Measurements from ENCODE around the gene STON2.
"Not testable (repeated sequence)": the region's sequence is repeated elsewhere in the genome, so short reads cannot be mapped to it uniquely, and the experiment has no call there.

STON2 gene

GRCh38 chr14:81268016-81268416 is 132.1 kb downstream of the STON2 start:
- no peak for DNase-seq (ENCODE audit: low read depth)

- no peak for DNase-seq (ENCODE audit: low read depth)
Measured at GRCh38 chr14:81265636-81266169, 134.4 kb downstream of the STON2 start.

DNA sequence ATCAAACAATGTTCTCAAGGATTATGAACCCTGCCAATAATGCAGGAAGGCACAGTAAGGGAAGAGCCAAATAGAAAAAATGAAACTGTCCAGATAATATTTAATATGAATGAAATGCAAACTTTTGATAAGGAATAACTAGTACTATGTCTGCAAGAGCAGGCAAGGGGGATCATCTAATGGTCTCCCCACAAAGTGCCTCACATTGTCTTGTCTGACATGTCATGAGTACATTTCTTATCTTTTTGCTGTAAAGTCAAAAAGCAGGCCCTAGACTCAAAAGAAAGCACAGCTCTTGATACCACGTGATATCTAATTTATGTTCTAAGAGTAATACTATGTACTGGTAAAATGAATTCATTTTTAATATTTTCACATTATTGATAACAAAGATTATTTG is 135.5 kb downstream of the STON2 start:
- no peak for DNase-seq (ENCODE audit: low read depth)

DNA sequence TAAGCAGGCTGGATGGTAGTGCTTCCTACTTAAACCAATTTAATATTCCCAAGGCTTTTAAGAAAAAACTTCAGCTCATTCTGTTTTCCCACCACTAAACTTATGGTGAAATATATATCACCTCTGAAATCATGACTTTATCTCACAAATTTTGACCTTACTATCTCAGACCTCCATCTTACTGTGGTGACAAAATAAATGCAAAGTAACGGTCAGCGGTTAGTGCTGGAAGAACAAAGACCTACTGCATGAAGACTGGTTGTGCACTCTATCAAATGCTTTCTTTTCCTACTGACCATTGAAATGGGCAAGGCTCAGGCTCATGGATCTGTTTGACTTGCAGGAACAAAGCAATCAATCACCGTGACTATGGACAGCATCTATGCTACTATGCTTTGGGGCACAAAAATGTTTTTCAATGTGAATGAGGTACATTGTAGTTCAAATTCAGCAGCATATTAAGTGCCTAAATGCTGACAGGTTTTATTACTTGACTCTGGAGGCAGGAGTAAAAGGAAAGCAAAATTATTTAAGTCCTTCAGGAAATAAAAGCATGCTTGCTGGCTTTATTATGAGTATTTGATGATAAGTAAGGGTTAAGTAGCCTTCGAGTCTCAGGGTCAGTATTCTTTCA is 136.2 kb downstream of the STON2 start:
- DNase-seq (ENCODE audit: low read depth) = no peak

DNA sequence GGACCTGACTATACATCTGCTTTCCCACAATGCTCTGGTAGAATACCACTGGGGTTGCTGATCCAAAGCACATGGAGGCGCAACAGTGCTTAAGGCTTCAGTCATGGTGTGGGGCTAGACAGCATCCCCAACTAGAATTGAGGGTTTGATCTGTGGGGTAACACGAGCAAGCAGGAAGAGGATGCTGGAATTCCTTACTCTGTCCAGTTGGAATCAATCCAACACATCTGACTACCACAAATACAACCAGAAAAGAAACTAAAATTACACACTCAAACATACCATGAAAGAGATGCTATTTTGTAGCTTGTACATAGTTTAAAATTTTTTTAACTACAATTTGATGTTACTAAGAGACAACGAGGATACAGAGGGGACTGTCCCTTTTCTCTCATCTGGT is 138.9 kb downstream of the STON2 start:
- DNase-seq (ENCODE audit: low read depth) = no peak

DNA sequence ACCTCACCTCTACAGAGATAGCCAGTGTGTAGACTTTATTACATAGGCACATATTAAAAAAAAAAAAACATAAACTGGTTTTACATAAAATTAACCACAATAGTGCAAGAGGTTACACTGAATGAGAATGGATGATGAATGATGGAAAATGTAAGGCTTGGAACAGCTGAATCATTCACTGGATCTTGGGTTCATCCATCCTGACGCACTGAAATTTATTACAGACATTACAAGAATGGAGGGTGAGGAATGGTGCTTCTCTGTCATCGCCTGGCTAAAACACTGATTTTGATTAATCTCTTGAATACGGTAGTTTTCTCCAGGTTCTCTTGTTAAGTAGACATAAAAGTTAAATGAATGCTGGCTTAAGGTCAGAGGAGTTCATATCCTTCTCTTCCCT is 139.4 kb downstream of the STON2 start:
- no peak for DNase-seq (ENCODE audit: low read depth)

GRCh38 chr14:81256289-81256960 is 143.7 kb downstream of the STON2 start:
- DNase-seq (ENCODE audit: low read depth) = no peak

DNA sequence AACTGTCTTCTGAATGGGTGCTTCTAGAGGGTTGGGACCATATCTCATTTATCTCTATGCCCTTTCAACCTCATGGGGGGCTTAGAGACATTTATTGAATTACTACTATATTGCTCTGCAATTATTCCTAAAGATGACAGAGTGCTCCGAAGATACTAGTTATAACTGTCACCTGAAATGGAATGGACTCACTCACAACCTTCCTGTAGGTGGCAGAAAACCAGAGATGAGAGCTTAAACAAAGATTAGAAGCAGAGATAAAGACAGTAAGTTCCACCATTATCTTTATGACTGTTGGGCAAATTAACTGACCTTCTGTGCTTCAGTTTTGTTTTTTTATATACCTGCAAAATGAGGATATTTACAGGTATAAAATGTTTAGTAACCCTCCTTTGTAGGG is 147.8 kb downstream of the STON2 start:
- DNase-seq (ENCODE audit: low read depth) = no peak

DNA sequence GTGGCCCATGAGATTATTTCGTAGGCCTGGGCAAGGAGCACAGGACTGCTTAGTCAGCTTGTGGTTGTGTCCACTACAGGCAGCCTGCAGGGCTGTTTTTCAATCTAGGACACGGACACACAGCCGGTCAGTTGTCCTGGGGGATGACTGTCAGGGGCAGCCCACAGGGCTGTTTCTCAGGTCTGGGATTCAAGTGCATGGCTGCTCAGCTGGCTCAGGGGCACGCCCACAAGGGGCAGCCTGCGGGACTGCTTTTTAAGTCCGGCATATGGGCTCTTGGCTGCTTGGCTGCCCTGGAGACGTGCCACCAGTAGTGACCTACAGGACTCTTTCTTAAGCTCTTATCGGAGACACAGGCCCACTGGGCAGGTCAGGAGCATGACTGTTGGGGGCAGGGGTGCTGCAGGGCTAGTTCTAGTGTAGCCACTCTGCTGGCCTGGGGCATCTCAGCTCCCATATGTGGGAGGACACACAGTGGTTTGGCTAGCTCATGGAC is 152.8 kb downstream of the STON2 start:
- no peak for DNase-seq (ENCODE audit: low read depth)

DNA sequence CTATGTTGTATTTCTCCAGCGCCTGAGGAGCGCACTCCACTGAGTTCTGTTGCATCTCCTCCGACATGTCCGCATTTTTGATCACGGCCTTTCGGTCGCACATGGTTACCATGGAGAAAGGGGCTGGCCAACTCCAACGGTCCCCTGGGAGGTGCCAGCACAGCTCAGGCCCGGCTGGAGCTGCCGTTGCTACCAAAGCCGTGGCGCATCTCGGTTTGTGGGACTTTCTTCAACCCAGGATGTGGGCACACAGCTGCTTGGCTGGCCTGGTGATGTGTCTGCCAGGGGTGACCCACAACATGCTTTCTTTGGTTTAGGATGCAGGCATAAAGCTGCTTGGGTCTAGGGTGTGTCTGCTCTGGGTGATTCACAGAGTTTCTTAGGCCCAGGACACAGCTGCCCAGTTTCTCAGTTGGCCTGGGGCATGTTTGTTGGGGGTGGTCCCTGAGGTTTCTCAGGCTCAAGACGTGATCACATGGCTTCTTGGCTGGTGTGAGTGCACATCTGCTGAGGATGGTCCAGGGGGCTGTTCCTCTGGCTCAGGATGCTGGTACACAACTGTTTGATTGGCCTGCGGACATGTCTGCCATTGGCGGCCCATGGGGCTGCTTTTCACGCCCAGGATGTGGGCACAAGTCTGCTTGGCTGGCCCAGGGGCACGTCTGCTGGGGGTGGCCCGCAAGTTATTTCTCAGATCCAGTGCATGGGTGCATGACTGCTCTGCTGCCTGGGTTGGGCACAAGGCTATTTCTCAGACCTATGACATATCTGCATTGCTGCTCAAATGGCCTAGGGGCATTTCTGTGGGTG is 153.5 kb downstream of the STON2 start:
- no peak for DNase-seq (ENCODE audit: low read depth)

DNA sequence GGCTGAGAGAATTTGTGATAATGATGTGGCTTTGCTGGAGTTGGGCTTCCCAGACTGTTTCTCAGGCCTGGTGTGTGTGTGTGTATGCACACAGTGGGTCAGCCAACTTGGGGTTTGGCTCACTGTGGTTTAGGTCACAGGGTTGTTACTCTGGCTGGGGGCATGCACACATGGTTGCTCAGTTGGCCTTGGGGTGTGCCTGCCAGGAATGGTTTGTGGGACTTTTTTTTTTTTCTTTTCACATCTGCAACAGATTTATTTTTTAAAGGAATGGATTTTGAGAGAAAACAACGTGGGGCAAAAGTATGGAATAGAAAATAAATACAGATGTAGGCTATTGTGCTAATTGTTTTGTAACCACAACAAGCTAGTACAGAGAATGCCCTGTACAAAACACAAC is 154.4 kb downstream of the STON2 start:
- no peak for DNase-seq (ENCODE audit: low read depth)

- DNase-seq (ENCODE audit: low read depth) = not testable (repeated sequence)
Measured at GRCh38 chr14:81244431-81244830, 155.7 kb downstream of the STON2 start.

GRCh38 chr14:81243499-81243898 is 156.6 kb downstream of the STON2 start:
- DNase-seq (ENCODE audit: low read depth) = no peak

- not testable (repeated sequence) for DNase-seq (ENCODE audit: low read depth)
Measured at GRCh38 chr14:81236849-81237248, 163.3 kb downstream of the STON2 start.

DNA sequence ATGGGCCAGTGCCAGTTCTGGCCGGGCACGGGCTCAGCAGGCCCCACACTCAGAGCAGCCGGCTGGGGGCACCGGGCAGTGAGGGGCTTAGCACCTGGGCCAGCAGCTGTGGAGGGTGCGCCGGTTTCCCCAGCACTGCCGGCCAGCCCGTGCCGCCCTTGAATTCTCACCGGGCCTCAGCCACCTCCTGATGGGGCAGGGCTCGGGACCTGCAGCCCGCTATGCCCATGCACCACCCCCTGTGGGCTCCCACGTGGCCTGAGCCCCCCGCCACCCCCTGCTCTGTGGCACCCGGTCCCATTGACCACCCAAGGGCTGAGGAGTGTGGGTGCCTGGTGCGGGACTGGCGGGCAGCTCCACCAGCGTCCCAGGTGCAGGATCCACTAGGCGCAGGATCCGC is 164.0 kb downstream of the STON2 start:
- DNase-seq (ENCODE audit: low read depth) = no peak

DNA sequence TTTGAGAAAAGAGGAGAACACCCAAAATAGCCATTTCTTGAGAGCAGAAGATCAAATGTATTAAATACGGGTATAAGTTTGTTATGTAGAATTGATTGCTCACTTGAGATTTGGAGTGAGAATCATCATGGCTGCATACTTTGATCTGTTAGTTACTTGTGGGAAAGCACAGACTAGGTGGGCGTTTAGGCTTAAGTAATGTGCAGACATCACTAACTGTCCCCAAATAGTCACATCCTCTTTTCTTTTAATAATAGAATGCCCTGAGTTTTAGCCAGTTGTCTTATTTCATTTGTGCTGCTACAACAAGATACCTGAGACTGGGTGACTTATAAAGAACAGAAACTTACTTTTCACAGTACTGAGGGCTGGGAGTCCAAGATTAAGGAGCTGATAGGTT is 165.0 kb downstream of the STON2 start:
- no peak for DNase-seq (ENCODE audit: low read depth)

DNA sequence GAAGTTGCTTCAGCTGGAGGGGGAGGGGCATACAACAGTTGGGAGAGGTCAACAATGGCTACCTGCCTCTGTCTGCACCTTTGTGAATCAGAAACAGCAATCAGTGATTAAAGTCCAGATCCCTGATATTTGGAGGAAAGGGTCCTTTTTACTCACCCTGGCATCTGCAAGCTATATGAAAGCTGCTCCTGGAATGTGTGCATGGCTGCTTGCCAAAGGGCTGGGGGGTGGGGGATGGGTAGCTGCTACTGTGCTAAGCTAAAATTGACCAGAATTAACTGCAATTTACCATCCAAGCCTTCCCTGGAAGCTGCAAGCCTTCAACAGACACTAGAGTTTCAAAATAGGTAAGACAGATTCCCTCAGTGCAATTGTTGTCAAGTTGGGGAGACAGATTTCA is 165.8 kb downstream of the STON2 start:
- DNase-seq (ENCODE audit: low read depth) = no peak

GRCh38 chr14:81233615-81234014 is 166.5 kb downstream of the STON2 start:
- no peak for DNase-seq (ENCODE audit: low read depth)

GRCh38 chr14:81231540-81231939 is 168.6 kb downstream of the STON2 start:
- DNase-seq (ENCODE audit: low read depth) = no peak

GRCh38 chr14:81224222-81224621 is 175.9 kb downstream of the STON2 start:
- no peak for DNase-seq (ENCODE audit: low read depth)

DNA sequence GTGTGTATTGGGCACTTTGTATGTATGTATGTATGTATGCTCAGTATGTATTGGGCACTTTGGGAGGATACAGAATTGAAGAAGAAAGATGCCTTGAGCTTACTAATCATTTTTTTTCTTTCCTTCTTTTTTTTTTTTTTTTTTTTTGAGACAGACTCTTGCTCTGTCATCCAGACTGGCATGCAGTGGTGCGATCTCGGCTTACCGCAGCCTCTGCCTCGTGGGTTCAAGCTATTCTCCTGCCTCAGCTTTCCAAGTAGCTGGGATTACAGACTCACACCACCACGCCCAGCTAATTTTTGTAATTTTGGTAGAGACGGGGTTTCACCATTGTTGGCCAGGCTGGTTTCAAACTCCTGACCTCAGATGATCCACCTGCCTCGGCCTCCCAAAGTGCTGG is 176.3 kb downstream of the STON2 start:
- DNase-seq (ENCODE audit: low read depth) = not testable (repeated sequence)

- DNase-seq (ENCODE audit: low read depth) = no peak
Measured at GRCh38 chr14:81222691-81223090, 177.4 kb downstream of the STON2 start.

GRCh38 chr14:81222126-81222525 is 178.0 kb downstream of the STON2 start:
- DNase-seq (ENCODE audit: low read depth) = no peak

All from non-pigmented ciliary epithelial cell (primary cell).